Endodermal cell (in vitro differentiated cells): ENCODE results near the gene PPIP5K2. TPM values are rescaled to one million over a fixed set of nuclear protein-coding genes. Genes with fewer than 3 reads are reported as not detected.

ENCODE experiments used
- DNase-seq: peaks from one replicate; pipeline ENCODE4 v3.0.0-alpha.2; 2017
- H3K27ac ChIP-seq: 2 replicates; pipeline ENCODE4 v1.5.1; 2013; ENCODE audit warnings: mild to moderate bottlenecking, low read depth, low read length, moderate library complexity
- H3K27me3 ChIP-seq: 2 replicates; pipeline ENCODE4 v1.6.1; 2013; ENCODE audit warnings: mild to moderate bottlenecking, low read length, moderate library complexity; ENCODE audit not compliant: insufficient read depth, control insufficient read depth, poor library complexity, severe bottlenecking
- H3K36me3 ChIP-seq: 2 replicates; pipeline ENCODE4 v1.7.0; 2013; ENCODE audit warnings: mild to moderate bottlenecking, low read length, moderate library complexity; ENCODE audit not compliant: control insufficient read depth, insufficient read depth
- H3K4me1 ChIP-seq: one replicate; pipeline ENCODE4 v1.7.0; 2013; ENCODE audit warnings: low read length; ENCODE audit not compliant: control insufficient read depth, insufficient read depth
- H3K4me3 ChIP-seq: 2 replicates; pipeline ENCODE4 v1.5.1; 2013; ENCODE audit warnings: mild to moderate bottlenecking, low read length, moderate library complexity
- H3K9ac ChIP-seq: 2 replicates; pipeline ENCODE4 v1.6.1; 2013; ENCODE audit warnings: mild to moderate bottlenecking, low read length, moderate library complexity; ENCODE audit not compliant: poor library complexity, severe bottlenecking; ENCODE audit errors: extremely low read depth
- H3K9me3 ChIP-seq: 2 replicates; pipeline ENCODE4 v1.6.1; 2013; ENCODE audit warnings: mild to moderate bottlenecking, low read length, moderate library complexity; ENCODE audit not compliant: control insufficient read depth
- H3K27ac Mint-ChIP-seq: 2 replicates; pipeline ENCODE4 v1.8.0; 2020; ENCODE audit warnings: mixed read lengths
- H3K27me3 Mint-ChIP-seq: 2 replicates; pipeline ENCODE4 v1.8.0; 2021; ENCODE audit warnings: mild to moderate bottlenecking, mixed read lengths; ENCODE audit not compliant: insufficient read depth
- H3K36me3 Mint-ChIP-seq: 2 replicates; pipeline ENCODE4 v1.8.0; 2020; ENCODE audit warnings: low read depth, mixed read lengths
- H3K4me1 Mint-ChIP-seq: 2 replicates; pipeline ENCODE4 v1.8.0; 2020; ENCODE audit warnings: mixed read lengths
- H3K4me3 Mint-ChIP-seq: 2 replicates; pipeline ENCODE4 v1.8.0; 2020; ENCODE audit warnings: mild to moderate bottlenecking, moderate library complexity, mixed read lengths
- H3K9me3 Mint-ChIP-seq: 2 replicates; pipeline ENCODE4 v1.8.0; 2020; ENCODE audit warnings: mild to moderate bottlenecking, mixed read lengths
- CTCF ChIP-seq: fragments of 200-600 bp; sonication (generic); conservative IDR thresholded peaks from 2 replicates; pipeline ENCODE4 v1.5.0; 2021; ENCODE audit warnings: antibody characterized with exemption, mild to moderate bottlenecking
- WGBS, 2 experiments: methylation state at CpG; one replicate each; pipeline versions ENCODE4 v1.1.5 to v1.1.7; 2013; ENCODE audit warnings: missing lambda C conversion rate in 2 of 2, mixed read lengths in 1 of 2; ENCODE audit not compliant: insufficient coverage in 1 of 2, insufficient read length in 1 of 2; 5-methylcytosine and 5-hydroxymethylcytosine counted together
- total RNA-seq, 2 donors: library from RNA; stranded (reverse); fragmentation: NEBNext Ultra II Directional in 1 of 2; extraction: Animal tissue kit (Norgen Biotek cat#: 25700) in 1 of 2; gene quantifications; 2 replicates in 1 of 2; 3 replicates in 1 of 2; pipeline ENCODE4 v1.2.1, GENCODE V29; 2021

Gene PPIP5K2
- total RNA-seq, 2 donors from 2014 or later, result 67.1 to 68.0 TPM

GRCh38 chr5:103207011-103207410, 86.9 kb downstream of the PPIP5K2 start:
- Histone ChIP-seq H3K4me3 (no peak overlapping the region), H3K4me1 (no peaks in the 10 kb centered on the region), H3K27ac (no peak overlapping the region), H3K36me3 (no peaks in the 10 kb centered on the region), H3K27me3 (no peaks in the 10 kb centered on the region), H3K9ac (no peak overlapping the region), H3K9me3 (no peaks in the 10 kb centered on the region)
- DNase-seq, result no peak
- H3K4me3 Mint-ChIP-seq, result no peak overlapping the region
- H3K9me3 Mint-ChIP-seq, result no peaks in the 10 kb centered on the region
- H3K27ac Mint-ChIP-seq, result peak overlapping the region; percentile 53
- H3K27me3 Mint-ChIP-seq, result no peaks in the 10 kb centered on the region
- TF ChIP-seq CTCF, result no peak
- 84% methylated on average over 1 of the region's 1 CpG; no CpG with 5 or more reads in 1 of the 2 experiments for WGBS, 2 experiments
- H3K36me3 Mint-ChIP-seq, result peaks cover 9% of the 10 kb centered on the region
- H3K4me1 Mint-ChIP-seq, result no peaks in the 10 kb centered on the region

DNA sequence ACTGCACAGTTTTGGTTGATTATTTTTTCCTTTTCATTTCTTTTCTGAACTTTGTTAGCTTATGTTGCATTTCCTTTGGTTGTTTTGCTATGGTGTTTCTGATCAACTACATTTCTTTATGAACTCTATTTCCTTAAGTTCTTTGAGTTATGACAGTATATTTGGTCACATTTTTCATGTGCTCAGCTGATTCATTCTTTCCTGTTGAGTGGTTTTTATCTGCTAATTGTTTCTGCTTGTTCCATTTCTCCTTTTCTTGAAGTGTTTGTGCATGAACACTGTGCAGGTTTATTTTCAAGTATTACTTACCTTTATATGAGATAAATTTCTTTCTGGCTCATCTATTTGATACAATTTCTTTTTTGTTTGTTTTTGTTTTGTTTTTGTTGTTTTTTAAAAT, 87.6 kb downstream of the PPIP5K2 start:
- no peak overlapping the region for H3K4me3 ChIP-seq
- H3K9me3 ChIP-seq, result no peaks in the 10 kb centered on the region
- Mint-ChIP-seq H3K27me3 (no peaks in the 10 kb centered on the region), H3K4me3 (no peak overlapping the region), H3K27ac (no peak overlapping the region), H3K9me3 (no peaks in the 10 kb centered on the region), H3K36me3 (peaks cover 9% of the 10 kb centered on the region), H3K4me1 (no peaks in the 10 kb centered on the region)
- DNase-seq, result no peak
- no peak overlapping the region for H3K9ac ChIP-seq
- no peaks in the 10 kb centered on the region for H3K27me3 ChIP-seq
- no peak overlapping the region for H3K27ac ChIP-seq
- no peak for TF ChIP-seq CTCF
- H3K36me3 ChIP-seq, result no peaks in the 10 kb centered on the region
- no peaks in the 10 kb centered on the region for H3K4me1 ChIP-seq

GRCh38 chr5:103208460-103208859, 88.4 kb downstream of the PPIP5K2 start:
- 94% methylated on average over 2 of the region's 2 CpGs; no CpG with 5 or more reads in 1 of the 2 experiments for WGBS, 2 experiments
- Mint-ChIP-seq H3K4me3 (no peak overlapping the region), H3K9me3 (no peaks in the 10 kb centered on the region), H3K27ac (no peak overlapping the region), H3K4me1 (peaks cover 2% of the 10 kb centered on the region), H3K36me3 (peaks cover 9% of the 10 kb centered on the region), H3K27me3 (no peaks in the 10 kb centered on the region)
- Histone ChIP-seq H3K27ac (no peak overlapping the region), H3K9me3 (no peaks in the 10 kb centered on the region), H3K9ac (no peak overlapping the region), H3K4me3 (no peak overlapping the region), H3K4me1 (no peaks in the 10 kb centered on the region), H3K27me3 (no peaks in the 10 kb centered on the region), H3K36me3 (no peaks in the 10 kb centered on the region)
- no peak for TF ChIP-seq CTCF
- DNase-seq, result no peak
